H7 (cell line): ENCODE measurements around the gene VPS8. TPM values are rescaled to one million over a fixed set of nuclear protein-coding genes. Genes with fewer than 3 reads are reported as not detected.
"Not testable (repeated sequence)": the region's sequence is repeated elsewhere in the genome, so short reads cannot be mapped to it uniquely, and the experiment has no call there.

ENCODE experiments used
- DNase-seq: peaks from one replicate; pipeline ENCODE4 v3.0.0; 2012
- H3K27me3 ChIP-seq: 2 replicates; pipeline ENCODE4 v1.6.0; 2011; ENCODE audit warnings: mild to moderate bottlenecking, low read length; ENCODE audit not compliant: control insufficient read depth, insufficient read depth
- H3K36me3 ChIP-seq: replicated peaks from 2 replicates; pipeline ENCODE4 v1.5.1; 2011; ENCODE audit warnings: low read length; ENCODE audit not compliant: control insufficient read depth, insufficient read depth
- H3K4me3 ChIP-seq: 2 replicates; pipeline ENCODE4 v1.5.1; 2011; ENCODE audit warnings: low read depth, mild to moderate bottlenecking, control low read depth, low read length, moderate library complexity; ENCODE audit not compliant: insufficient read depth
- total RNA-seq: library from RNA; depleted of rRNA; stranded (reverse); fragments of >200 nt; shearing (Covaris generic); gene quantifications from 2 replicates; pipeline ENCODE4 v1.2.3, GENCODE V29; 2014

VPS8 gene
- total RNA-seq, 1 experiment from 2014 or later = 20.3 TPM

DNA sequence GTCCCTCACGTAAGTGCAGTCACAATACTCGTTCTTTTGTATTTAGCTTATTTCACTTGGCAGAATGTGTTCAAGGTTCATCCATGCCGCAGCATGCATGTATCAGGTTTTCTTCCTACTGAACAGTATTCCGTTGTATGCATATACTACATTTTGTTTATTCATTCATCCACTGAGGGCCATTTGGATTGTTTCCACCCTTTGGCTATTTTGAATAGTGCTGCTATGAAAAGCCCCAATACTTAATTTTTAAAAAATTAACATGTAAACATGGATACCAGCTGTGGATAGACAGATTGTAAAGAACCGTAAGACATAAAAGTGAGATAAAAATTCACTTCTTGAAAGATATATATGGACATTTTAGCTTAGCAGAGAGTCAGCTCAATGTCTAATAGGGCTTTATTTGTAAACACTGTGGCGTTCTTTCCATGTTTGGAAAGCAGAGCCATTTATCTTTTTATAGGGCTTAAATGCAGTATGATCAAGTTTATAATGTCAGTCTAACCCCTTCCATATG, 115.9 kb downstream of the VPS8 start:
- Histone ChIP-seq H3K4me3 (no peak overlapping the region), H3K27me3 (no peaks in the 10 kb centered on the region), H3K36me3 (no peaks in the 10 kb centered on the region)
- DNase-seq = no peak

DNA sequence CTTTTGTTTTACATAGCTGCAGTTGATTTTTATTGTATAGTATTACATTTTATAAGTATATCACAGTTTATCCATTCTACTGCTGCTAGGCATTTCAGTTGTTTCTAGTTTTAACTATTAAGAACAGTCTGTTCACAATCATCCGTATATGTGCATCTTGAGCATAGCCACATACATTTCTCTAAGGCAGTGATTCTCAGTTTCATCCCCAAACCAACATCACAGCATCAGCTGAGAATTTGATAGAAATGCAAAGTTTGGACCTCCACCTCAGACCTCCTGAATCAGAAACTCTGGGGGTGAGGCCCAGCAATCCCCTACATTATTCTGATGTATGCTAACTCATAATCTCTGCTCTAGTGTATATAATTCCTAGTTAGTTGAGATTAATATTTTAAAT, 120.8 kb downstream of the VPS8 start:
- Histone ChIP-seq H3K4me3 (no peak overlapping the region), H3K27me3 (no peaks in the 10 kb centered on the region), H3K36me3 (no peaks in the 10 kb centered on the region)
- DNase-seq = no peak

DNA sequence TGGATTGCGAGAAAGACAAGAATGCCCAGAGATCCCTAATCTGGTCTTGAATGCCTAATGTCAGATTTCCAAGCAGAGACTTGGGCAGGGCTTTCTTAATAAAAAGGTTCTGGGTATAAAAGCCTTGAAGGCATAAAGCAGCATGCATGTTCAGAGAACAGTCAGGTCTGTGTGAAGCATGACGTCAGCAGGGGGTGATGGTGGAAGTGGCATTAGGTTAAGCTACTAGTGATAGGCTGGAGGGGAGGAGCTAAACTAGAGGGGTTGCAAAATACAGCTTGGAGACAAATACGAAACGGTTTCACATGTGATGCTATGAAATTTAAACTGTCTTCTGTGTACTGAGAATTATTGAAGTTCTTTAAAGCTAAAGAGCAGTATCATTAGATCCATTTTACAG, 125.6 kb downstream of the VPS8 start:
- Histone ChIP-seq H3K36me3 (no peaks in the 10 kb centered on the region), H3K27me3 (no peaks in the 10 kb centered on the region), H3K4me3 (no peak overlapping the region)
- DNase-seq = no peak

DNA sequence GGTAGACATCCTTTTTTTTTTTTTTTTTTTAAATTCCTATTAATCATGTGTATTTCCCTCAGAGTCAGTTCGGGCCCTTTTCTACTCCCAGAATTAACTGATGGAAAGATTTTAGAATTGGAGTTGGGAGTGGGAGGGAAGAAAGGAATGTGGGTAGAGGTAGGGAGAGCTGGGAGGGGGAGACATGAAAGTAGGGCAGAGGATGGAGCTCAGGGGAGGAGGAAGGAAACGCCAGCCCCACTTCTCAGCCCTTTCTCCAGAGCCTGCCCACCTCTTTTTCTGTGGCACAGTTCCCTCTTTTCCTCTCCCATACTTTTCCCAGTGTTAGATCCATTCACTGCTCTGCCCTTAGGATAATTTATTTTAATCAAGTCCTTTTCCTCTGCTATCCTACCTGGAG, 129.4 kb downstream of the VPS8 start:
- Histone ChIP-seq H3K36me3 (no peaks in the 10 kb centered on the region), H3K4me3 (no peak overlapping the region), H3K27me3 (no peaks in the 10 kb centered on the region)
- peak; percentile 16 for DNase-seq

DNA sequence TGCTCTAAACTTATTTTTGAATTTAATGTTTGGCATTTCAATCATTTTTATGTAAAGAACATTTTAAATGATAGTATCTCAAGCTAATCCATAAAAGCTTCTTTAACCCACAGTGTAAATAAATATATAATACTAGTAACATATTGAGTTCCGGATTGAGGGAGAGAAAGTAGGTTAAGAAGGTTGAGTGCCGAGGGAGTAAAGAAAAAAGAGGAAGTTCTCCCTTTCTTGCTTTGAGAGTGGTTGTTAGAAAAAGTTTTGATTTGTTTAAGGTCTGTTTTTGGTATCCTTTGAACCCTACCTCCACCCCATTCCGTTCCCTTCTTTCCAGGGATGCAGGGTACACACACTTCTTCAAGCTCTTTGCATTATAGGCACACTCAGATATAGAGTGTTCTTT, 130.8 kb downstream of the VPS8 start:
- no peaks in the 10 kb centered on the region for H3K36me3 ChIP-seq
- H3K27me3 ChIP-seq = no peaks in the 10 kb centered on the region
- no peak overlapping the region for H3K4me3 ChIP-seq
- DNase-seq = no peak

DNA sequence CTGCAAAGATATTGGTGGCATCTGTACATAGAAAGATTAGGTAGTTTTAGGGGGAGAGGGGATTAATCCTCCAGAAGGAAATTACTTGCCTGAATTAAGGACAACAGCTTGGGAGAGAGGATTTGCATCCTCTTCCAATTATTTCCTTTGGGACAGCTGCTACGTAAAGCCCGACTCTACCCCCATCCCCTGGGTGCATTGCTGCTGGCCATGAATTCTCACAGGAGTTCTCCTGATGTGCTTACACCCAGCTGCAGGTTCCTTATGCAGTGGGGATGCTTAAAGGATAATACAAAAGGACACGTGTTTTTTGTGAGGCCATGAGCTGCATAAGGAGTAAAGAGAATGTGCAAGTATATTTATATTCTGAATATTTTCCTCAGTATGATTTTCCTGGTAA, 132.3 kb downstream of the VPS8 start:
- H3K4me3 ChIP-seq = no peak overlapping the region
- no peaks in the 10 kb centered on the region for H3K36me3 ChIP-seq
- no peaks in the 10 kb centered on the region for H3K27me3 ChIP-seq
- DNase-seq = peak; percentile 6

DNA sequence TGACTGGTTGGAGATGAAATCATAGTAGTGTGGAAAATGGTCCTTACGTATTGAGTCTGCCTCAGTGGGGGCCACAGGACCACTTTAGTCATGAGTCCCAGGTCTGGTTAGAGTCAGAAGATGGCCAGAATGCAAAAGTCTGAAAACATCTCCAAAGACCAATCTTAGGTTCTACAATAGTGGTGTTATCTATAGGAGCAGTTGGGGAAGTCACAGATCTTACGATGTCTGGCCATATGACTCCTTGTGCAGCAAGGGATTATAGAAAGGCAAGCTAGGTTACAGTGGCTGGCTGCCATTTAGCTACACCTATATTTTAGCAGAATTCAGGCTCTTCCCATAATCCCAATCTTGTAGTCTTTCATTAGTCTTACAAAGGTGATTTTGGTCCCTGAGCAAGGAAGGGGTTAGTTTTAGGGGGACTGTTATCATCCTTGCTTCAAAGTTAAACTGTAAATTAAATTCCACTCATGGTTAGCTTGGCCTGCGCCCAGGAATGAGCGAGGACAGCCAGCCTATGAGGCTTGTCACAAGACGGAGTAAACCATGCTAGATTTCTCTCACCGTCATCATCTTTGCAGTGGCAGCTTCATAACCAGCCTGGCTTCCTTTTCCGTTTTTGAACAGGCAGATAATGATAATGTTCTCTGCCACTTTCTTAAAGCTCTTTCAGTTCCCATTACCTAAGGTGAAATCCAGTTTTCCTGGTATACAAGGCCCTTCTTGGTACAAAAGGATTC, 134.1 kb downstream of the VPS8 start:
- DNase-seq = no peak
- H3K36me3 ChIP-seq = no peaks in the 10 kb centered on the region
- H3K4me3 ChIP-seq = no peak overlapping the region
- H3K27me3 ChIP-seq = no peaks in the 10 kb centered on the region

DNA sequence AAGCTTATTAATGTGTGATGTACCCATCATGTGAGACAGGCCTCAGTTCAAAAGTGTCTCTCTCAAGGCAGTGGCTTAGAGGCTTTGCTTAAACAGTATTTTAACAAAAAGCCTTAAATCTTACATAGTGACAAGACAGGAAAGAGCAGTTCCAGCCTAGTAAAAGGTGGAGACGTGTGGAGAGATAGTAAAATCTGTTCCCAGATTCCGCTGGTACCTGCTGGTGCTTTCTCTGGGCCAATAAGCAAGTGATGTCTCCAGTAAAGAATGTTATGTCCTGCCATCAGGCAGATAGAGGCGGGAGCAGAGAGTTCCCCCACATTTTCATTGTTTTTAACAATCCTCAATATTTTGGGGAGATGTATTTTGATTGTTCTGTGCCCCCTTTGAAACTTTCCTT, 135.0 kb downstream of the VPS8 start:
- DNase-seq = no peak
- H3K36me3 ChIP-seq = no peaks in the 10 kb centered on the region
- H3K4me3 ChIP-seq = no peak overlapping the region
- H3K27me3 ChIP-seq = no peaks in the 10 kb centered on the region

DNA sequence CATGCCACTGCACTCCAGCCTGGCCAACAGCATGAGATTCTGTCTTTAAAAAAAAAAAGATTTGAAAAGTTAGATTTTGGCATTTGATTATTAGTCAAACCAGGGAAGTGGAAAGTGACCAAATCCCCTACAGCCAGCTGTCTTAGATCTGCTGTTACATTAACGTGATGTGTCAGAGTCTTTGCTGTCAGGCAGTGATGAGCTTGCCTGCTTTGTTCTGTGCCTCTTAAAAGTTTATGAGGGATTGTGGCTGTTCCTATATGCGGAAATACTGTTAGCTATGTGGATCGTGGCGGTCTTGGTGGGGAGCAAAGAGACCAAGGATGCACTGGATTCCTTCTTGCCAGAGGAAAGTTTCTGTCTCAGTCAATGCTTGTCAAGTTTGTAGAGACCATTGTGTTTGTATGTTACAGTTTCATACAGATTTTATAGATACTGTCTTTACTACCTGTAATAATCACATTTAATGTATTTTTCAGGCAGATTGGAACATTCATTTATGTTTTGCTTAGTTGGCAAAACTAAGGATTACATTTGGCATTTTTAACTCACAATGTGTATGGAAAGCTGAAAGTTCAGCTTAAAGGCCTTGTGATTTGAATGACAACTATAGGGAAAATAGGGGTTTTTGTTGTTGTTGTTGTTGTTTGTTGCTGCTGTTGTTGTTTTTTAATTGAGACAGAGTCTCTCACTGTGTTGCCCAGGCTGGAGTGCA, 137.4 kb downstream of the VPS8 start:
- H3K36me3 ChIP-seq = no peaks in the 10 kb centered on the region
- no peak for DNase-seq
- no peaks in the 10 kb centered on the region for H3K27me3 ChIP-seq
- no peak overlapping the region for H3K4me3 ChIP-seq

DNA sequence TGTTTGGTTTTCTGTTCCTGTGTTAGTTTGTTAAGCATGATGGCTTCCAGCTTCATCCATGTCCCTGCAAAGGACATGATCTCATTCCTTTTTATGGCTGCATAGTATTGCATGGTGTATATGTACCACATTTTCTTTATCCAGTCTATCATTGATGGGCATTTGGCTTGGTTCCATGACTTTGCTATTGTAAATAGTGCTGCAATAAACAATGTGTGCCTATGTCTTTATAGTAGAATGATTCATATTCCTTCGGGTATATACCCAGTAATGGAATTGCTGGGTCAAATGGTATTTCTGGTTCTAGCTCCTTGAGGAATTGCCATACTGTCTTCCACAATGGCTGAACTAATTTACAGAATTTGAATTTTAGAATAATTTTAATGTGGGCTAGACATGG, 138.8 kb downstream of the VPS8 start:
- not testable (repeated sequence) for DNase-seq, H3K27me3 ChIP-seq, H3K4me3 ChIP-seq, H3K36me3 ChIP-seq

DNA sequence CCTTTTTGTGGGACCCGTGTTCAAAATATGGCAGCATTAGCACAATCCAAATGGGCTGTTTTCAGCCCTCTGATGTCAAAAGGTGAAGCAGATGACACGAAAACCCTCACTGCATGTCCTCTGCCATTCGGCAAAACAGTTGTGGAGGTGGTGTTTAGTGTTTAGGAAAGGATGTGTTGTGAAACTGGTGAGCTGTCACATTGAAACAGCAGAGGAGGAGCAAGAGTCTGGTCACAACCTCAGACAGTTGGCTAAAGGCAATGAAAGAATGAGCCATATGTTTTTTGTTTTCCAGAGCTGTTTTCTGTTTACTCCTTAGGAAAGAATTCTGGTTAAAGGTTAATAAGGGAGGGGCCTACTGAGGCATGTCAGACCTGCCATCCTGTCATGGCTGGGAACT, 140.7 kb downstream of the VPS8 start:
- Histone ChIP-seq H3K27me3 (no peaks in the 10 kb centered on the region), H3K36me3 (no peaks in the 10 kb centered on the region; the same call in 1 of the 2 replicates), H3K4me3 (no peak overlapping the region)
- DNase-seq = no peak

DNA sequence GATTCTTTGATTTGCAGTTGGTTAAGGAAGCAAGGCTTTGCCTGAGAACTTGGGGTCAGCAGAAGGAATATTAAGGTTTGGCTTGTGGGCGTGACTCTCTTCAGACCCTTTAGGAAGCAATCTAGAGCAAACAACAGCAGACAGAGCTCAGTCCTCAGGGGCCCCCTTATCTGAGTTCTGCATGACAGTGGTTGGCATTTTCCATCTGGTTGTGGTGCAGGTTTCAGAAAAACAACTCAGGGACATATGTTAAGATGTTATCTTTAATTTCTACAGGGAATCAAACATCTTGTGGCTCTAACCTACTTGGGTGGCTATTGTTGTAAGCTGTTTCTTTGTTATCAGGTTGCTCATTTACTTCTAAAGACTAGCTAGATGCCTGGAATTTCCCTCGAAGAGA, 141.4 kb downstream of the VPS8 start:
- DNase-seq = peak; percentile 7
- Histone ChIP-seq H3K36me3 (no peaks in the 10 kb centered on the region; the same call in 1 of the 2 replicates), H3K27me3 (no peaks in the 10 kb centered on the region), H3K4me3 (no peak overlapping the region)

DNA sequence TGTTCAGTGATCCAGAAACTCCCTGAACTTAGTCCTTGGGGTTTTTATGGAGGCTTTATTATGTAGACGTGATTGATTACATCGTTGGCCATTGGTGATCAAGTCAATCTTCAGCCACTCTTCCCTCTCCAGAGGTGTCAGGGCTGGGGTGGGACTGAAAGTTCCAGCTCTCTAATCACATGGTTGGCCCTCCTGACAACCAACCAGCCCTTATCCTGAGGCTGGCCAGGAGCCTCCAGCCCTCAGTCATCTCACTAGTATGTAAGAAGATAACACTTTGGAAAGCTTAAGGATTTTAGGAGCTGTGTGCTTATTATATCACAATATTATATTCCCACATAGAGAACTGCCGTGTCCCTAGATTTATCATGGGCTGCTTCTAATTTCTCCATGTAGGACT, 142.3 kb downstream of the VPS8 start:
- Histone ChIP-seq H3K4me3 (no peak overlapping the region), H3K36me3 (no peaks in the 10 kb centered on the region; the same call in 1 of the 2 replicates), H3K27me3 (no peaks in the 10 kb centered on the region)
- DNase-seq = no peak

DNA sequence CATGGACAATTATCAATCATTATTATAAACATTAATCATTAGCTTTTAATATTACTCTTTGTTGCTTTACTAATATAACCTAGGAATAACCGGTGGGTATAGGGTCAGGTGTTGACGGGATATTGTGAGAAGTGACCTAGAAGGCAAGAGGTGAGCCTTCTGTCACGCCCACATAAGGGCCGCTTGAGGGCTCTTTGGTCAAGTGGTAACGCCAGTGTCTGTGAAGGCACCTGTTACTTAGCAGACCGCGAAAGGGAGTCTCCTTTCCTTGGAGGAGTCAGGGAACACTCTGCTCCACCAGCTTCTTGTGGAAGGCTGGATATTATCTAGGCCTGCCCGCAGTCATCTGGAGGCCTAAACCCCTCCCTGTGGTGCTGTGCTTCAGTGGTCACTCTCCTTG, 142.9 kb downstream of the VPS8 start:
- DNase-seq, H3K27me3 ChIP-seq, H3K4me3 ChIP-seq, H3K36me3 ChIP-seq: not testable (repeated sequence)
